CD4-positive, alpha-beta memory T cell (primary cell): ENCODE data around the gene ETNPPL. TPM values are rescaled to one million over a fixed set of nuclear protein-coding genes. Genes with fewer than 3 reads are reported as not detected.

Experiments used
- polyA plus RNA-seq, 2 donors: library from polyadenylated mRNA; unstranded; fragments of 300-500 nt; fragmentation: Illumina TruSeq; gene quantifications; one replicate each; pipeline ENCODE4 v1.2.3, GENCODE V29; 2021
- total RNA-seq, 2 experiments: library from RNA; stranded (reverse); gene quantifications; one replicate each; pipeline ENCODE4 v1.2.3, GENCODE V29; 2021

ETNPPL gene
- total and polyA plus RNA-seq, 4 experiments from 2014 or later: not detected

Other genes starting within 250 kb of the ETNPPL start
- gene RPL34, start 142.5 kb downstream of the ETNPPL start, total RNA-seq: 1,000 to 10,000 TPM; 2,902 to 3,093 TPM
- gene RPL34, start 142.5 kb downstream of the ETNPPL start, polyA plus RNA-seq: 1,000 to 10,000 TPM; 4,705 to 4,917 TPM
- 10 to 100 TPM; 67.9 to 72.1 TPM for gene OSTC, start 112.5 kb downstream of the ETNPPL start, total RNA-seq
- 100 to 1,000 TPM; 153 to 213 TPM for gene OSTC, start 112.5 kb downstream of the ETNPPL start, polyA plus RNA-seq